NOMO-1 (cell line): Measurements from ENCODE around the gene S100A14.
A peak's percentile ranks its signal among the peaks of the same experiment; 100 is the strongest.
"Not testable (repeated sequence)": the region's sequence is repeated elsewhere in the genome, so short reads cannot be mapped to it uniquely, and the experiment has no call there.

ENCODE experiments used
- DNase-seq, 2 experiments: peaks; one replicate each; lab custom pipeline; 2025; ENCODE audit not compliant: unreplicated experiment in 2 of 2; lab: John Stamatoyannopoulos, UW

The S100A14 gene

DNA sequence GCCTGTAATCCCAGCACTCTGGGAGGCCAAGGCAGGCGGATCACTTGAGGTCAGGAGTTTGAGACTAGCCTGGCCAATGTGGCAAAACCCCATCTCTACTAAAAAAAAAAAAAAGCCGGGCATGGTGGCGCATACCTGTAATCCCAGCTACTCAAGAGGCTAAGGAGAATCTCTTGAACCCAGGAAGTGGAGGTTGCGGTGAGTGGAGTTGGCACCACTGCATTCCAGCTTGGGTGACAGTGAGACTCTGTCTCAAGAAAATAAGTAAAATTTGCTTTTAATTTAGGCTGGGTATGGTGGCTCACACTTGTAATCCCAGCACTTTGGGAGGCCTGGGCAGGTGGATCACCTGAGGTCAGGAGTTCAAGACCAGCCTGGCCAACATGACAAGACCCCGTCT lies 24.1 kb upstream of the S100A14 start:
- not testable (repeated sequence) for DNase-seq

DNA sequence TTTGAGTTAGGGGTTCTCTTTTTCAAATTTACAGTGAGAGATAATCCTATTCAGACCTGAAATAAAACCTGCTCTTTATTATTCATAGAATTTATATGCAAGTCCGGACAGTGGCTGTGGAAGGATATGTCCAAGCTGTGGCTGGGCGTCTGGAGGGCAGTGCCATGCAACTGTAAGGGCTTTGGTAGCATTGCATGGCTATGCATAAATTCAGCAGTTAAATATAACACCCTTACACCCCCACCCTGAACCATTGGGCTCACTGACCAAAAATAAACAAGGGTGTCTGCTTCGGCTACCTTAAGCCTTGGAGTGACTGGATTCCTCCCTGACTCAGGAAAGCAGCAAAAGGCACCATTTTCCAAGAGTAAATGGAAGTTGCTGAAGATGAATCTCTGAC lies 23.2 kb upstream of the S100A14 start:
- no peak for DNase-seq

DNA sequence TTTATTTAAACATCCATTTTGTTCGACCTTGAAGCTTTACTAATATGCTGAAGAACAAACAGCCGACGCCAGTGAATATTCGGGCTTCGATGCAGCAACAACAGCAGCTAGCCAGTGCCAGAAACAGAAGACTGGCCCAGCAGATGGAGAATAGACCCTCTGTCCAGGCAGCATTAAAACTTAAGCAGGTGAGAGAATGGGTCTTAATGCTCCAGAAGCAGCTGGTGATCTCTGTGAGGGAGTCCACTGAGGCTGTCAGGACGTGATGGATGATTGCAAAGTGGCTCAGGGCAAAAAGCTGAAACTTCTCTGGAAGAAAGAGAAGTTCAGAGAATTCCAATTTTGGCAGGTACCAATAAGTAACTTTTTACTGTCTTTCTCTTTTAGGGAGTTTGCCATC lies 22.1 kb upstream of the S100A14 start:
- DNase-seq, result no peak

DNA sequence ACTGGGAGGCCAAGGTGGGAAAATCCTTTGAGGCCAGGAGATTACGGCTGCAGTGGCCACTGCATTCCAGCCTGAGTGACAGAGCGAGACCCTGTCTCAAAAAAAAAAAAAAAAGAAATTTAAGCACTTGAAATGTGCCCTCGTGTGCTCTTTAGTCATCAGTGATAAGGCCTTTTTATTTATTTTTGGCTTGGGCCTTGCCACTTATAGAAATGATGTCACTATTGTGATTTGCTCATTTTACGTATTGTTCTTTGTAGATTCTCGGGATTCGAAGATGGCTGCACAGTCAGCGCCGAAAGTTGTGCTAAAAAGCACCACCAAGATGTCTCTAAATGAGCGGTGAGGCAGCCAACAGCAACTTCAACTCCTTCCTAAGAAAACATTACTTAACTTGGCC lies 20.2 kb upstream of the S100A14 start:
- no peak for DNase-seq

DNA sequence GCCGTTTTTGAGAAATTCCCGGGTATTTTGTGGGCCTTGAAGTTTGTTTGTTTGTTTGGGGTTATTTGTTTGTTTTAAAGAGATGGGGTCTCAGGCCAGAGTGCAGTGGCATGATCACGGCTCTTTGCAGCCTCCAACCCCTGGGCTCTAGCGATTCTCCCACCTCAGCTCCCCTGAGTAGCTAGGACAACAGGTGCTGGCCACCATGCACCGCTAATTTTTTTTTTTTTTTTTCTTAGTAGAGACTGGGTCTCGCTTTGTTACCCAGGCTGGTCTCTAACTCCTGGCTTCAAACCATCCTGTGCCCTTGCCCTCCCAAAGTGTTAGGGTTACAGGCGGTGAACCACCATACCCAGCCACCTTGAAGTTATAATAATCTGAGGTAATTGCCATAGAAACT lies 19.7 kb upstream of the S100A14 start:
- no peak for DNase-seq

DNA sequence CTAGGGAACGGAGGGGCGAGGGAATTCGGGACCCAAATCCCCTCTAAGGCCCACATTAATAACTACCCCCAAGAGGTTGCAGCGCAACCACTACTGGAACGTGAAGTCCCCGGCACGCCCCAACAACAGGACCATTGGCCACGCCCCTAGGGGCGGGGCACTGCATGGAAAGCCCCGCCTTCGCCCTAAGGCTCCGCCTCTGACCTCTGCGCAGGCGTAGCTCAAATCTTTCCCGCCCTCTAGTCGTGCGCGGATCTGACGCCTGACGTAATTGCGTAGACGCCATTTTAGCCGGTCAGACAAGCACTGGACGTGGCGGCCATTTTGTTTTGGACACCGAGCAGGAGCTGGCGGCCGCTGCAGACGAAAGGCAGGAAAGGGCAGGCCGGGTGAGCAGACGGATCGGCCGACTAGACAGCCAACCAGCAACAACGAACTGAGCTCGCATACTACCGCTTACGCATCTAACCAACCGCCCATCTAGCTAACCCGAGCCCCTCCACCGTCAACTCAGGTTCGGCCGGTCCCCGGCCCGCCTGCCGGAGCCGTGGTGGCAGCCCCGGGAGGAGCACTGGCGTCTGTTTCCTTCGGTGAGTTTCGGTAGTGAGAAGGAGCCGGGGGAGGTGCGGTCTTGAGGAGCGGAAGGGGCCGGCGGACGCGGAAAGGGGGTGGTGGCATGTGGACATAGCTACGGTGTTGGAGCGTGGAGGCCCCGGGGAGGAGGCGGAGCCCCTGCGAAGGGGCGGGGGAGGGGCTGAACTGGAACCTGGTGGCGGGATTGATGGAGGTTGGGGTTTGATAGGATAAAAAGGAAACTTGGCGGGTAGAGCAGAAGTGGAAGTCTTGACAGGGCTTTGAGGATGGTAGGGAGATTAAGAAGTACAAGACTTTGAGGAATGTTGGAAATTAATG lies 17.9 kb upstream of the S100A14 start, which contains the start of gene CHTOP:
Gene CHTOP (plus strand): TSS at position 313 of the 912 bp plus-strand sequence. CDS start 2,523 bp downstream, outside the sequence.
- peak; percentile 94 to 95 for DNase-seq

DNA sequence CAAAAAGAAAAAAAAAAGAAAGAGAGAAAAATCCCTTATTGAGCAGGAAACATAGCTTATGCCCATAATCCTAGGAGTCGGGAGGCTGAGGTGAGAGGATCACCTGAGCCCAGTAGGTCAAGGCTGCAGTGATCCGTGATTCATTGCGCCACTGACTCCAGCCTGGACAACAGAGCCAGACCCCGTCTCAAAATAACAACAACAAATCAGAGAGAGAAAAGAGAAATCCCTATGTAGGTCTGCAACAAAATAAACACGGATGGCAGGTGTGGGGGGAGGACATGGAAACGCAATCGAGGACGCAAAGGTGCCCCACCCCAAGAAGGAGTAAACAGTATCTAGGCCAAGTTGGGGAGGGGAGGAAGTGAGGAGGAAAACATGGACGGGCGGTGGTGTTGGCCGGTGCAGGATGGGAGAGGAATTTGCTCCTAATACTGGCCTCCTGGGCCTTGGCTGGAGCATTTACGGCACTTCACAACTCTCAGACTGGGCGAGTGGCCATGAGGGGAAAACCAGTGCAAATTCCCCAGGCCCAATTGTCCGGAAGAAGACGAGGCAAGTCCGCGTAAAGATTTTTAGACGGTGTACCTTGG lies 17.1 kb upstream of the S100A14 start:
- no peak for DNase-seq

DNA sequence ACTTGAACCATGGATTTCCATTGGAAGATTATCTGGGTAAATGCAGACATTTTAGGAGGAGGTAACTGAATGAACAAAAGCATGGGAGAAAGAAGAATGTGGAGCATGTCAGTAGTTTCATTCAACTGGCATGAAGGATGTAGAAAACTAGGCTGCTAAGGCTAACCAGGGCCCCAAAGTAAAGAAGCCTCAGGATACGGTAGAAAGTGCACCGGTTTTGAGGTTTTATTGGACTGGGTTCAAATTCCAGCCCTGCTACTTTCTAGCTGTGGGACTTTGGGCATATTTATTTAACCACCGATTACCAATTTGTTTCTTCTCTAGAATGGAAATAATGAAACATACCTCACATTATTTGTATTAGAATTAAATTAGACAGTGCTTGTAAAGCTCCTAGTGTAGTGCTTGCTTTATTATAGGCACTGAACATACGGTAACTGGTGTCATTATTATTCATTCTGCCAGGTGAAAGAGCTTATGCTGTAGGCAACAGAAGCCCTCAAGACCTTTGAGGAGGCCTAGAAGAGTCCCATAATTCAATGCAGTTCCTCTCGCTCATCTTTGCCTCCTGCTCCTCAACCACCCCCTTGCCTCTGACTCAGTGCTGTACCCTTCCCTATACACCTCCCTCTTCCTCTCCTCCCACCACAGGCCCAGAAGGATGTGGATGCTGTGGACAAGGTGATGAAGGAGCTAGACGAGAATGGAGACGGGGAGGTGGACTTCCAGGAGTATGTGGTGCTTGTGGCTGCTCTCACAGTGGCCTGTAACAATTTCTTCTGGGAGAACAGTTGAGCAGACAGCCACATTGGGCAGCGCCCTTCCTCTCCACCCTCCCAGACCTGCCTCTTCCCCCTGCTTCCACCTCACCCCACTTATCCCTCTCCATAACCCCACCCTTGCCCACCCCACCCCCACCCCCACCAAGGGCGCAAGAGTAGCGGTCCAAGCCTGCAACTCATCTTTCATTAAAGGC lies 15.2 kb upstream of the S100A14 start:
- DNase-seq, result no peak

DNA sequence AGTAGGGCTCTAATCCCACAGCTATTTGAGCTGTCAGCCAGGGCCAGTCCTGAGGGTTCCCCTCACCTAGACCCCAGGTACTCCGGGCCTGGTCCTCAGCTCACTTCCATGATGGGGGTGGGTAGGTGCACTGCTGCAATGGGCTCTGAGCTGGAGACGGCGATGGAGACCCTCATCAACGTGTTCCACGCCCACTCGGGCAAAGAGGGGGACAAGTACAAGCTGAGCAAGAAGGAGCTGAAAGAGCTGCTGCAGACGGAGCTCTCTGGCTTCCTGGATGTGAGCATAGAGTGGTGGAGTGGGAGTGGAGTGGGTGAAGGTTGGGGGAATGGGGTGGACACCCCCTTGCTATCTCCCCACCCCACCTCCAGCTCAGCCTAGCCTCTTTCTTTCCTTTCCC lies 14.3 kb upstream of the S100A14 start:
- DNase-seq, result no peak

DNA sequence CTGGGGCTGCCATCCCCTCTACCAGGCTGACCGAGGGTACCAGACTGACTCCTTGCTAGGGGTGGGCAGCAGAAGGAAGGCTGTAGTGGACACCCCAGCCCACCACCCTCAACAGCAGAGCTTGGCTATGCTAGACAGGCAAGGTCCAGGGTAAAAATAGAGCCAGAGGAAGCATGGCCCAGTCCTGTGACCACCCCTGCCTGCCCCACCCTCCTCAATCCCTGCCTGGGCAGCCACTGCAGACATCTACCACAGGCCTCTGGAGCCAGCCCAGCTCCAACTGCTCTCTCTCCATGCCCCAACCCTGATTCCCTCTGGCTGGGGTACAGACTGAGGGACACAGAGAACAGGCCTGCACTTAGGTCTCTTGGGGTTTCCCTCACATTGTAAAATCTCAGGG lies 13.8 kb upstream of the S100A14 start:
- DNase-seq, result no peak

DNA sequence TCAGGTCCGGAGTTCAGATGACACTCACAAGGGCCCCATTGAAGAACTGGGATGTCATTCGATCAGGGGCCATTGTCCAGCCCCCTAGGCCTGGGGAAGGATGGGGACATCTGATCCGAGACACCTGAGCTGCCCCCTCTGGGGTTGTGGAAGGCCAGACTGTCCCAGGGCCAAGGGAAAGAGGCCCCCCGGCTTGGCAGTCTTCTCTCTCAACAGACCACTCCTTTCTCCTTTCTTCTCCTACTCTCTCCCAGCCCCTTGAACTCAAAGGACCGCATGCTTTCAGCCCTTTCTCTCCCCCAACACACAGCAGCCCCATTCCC lies 13.2 kb upstream of the S100A14 start:
- no peak for DNase-seq

DNA sequence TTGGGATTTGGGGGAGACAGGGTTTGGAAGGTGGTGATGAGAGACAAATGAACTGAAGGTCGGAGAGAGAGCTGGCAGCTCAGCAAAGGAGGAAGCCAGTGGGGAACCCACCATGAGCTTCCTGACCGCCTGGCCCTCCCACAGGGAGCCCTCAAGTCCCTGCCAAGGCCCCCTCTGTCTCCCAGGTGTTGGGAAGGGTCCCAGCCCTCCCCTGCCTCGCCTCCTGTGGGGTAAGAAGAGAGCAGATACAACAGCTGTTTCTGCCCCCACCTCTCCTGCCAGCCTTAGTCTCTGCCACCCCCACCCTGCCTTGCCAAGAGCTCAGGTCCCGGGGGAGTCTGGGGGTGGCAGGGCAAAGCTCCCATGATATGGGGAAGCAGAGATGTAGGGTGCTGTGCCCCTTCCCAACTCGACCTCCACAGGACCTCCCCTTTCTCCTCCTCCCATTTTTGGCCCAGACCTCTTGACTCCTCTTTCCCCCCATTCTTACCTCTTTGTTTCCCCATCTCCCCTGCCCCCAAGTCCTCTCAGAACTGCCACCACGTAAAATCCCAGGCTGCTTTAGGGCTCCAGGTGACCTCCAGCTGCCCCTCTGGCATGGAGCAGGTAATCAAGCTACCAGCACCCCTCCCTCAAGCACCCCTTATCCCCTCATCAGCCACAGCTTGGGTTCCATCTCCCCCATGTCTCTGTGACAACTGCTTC lies 12.7 kb upstream of the S100A14 start:
- no peak for DNase-seq

DNA sequence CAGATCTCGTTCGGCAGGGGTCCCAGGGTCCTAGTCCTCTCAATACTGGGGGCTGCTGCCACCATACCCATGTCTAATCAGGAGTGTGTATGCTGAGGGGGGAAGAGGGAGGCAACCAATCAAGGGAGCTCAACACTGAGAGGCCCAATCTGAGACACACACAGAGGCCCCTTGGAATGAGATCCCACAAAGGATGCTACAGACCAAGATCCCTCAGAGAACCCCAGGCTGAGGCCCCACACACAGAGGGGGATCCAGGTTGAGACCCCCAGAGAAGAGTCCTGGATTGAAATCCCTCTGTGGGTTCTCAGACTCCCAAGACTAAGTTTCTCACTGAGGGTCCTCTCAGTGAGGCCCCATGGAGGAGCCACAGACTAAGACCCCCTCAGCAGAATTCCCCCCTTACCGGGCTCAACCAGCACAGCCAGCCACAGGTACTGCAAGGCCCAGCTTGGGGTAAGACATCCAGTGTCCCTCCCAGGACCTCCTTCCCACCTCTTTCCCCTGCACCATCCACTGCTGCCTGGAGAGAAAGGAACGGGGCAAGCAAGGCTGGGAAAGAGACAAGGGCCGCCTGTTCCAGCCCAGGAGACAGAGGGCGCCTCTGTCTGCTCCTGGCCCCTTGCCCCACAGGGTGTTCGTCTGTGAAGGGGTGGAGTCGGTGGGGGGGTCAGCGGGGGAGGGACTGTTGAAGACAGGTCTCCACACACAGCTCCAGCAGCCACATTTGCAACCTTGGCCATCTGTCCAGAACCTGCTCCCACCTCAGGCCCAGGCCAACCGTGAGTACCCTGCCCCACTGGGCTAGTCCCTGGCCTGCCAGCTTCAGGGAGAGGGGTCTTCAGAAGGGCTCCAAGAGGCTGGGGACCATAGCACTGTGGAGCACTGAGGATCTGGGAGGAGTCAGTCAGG lies 11.8 kb upstream of the S100A14 start, which contains the start of gene S100A1:
Gene S100A1 (plus strand): TSS at position 720 of the 912 bp plus-strand sequence. CDS start 2,088 bp downstream, outside the sequence.
- DNase-seq, result no peak

DNA sequence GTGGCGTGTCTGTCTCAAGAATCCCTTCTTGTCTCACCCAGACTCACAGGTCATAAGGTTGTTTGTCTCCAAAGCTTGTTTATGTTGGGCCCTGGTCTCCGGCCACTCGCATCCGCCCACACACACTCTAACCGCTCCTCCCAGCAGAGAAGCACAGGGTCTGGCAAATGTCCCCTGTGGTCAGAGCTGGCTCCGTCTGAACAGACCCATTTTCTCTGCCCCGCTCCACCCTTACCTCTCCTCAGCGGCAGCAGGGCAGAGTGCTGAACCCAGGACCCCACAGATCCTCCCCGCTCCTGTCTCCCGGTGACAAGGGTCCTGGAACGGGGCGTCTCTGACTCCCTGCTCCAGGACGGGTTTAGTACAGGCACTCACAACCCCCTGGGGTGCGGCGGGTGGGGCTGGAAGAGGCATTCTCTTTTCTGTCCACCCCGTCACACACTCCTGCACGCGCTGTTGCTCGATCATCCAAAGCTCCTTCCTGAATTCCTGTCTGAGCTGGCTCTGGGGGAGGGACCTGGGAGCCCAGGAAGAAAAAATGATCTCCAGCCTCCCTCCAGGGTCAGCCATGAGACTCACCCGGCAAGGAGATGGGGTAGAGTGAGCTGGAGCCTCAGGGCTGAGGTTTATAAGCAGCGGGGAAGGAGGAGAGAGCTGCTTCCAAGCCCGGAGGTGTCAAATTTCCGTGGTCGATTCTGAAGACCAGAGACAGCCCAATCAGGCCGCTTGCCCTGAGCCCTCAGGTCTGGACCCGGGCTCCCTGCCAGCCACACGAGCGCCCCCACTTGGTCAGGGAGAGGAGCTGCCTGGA lies 11.0 kb upstream of the S100A14 start, which contains the start of gene S100A13:
Gene S100A13 (minus strand): TSS at position 602 of the 811 bp plus-strand sequence. CDS start 1,033 bp downstream, outside the sequence.
- no peak for DNase-seq

DNA sequence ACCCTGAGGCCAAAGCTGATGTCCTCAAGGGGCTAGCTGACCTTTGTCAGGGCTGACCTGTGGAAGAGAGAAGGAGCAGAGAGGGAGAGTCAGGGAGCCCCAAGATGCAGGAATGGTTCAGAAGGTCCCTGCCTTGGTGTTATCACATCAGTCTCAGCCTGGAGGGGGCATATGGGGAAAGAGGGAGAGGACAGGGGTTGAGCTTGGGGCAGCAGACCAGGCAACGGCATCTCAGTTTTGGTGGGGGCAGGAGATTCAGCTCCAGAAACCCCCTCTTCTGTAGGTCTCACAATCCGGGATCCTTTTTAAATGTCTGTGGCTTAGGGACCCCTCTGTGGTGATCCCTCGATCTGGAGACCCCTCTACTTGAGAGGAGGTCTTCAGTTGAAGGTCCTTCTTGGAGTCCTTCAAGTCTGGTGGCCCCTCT lies 10.4 kb upstream of the S100A14 start:
- DNase-seq, result no peak

DNA sequence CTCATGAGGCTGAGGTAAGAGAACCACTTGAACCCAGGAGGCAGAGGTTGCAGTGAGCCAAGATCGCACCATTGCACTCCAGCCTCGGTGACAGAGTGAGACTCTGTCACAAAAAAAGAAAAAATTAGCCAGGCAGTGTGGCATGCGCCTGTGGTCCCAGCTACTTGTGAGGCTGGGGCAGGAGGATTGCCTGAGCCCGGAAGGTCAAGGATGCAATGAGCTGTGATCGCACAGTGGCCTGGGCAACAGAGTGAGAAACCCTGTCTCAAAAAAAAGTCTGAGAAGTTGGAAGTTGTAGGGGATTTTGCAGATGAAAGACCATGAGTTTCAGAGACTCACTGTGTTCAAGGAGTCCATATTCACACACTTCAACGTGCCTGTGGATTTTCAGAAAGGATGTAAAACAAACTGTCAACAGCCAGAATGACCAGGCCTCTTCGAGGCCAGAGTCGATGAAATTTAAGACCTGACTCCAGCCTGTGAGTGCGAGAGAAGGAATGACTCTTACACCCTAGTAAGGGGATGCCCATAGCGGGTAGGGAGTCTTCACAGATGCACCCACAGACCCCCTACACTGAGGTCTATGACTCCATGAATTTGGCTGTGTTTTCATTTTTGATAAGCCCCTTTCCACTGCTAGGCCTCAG lies 9.0 kb upstream of the S100A14 start:
- DNase-seq, result no peak

DNA sequence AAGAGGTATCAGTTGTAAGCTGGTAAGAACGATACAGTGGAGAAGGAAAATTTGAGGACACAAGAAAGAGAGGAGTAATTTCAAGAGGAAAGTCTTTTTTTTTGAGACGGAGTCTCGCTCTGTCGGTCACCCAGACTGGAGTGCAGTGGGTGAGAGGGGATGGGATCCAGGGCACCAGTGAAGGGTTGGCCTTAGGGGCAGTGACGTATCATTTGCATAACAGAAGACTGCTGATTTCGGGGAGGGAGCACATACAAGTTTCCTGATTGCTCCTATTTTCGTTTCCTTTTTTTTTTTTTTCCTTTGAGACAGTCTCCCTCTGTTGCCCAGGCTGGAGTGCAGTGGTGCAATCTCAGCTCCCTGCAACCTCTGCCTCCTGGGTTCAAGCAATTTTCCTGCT lies 7.0 kb upstream of the S100A14 start:
- DNase-seq, result peak; percentile 27 to 43

DNA sequence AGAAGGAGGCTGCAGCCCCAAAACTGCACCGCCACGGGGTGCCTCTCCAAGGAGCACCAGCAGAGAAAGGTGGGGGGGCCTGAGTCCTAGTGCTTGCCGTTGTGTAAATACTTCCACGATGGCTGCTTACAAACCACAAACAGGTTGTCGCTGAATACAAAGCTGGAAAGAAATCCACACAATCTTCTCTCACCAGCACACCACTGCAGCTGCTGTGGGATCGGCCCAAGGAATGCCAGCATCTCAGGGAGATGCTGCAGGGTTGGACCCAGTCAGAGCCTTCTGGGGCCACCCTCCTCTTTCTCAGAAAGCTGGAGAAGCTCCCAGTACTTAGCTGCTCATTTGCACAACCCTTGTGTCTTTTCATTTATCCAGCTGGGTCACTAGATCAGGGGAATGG lies 3.0 kb upstream of the S100A14 start:
- DNase-seq, result no peak
